HG03342 (cell line): Measurements from ENCODE around the gene AFM.

Experiments used
- ATAC-seq: cut with Tn5 transposase; IDR thresholded peaks from one replicate; pipeline ENCODE4 v1.9.1; 2021; ENCODE audit warnings: mild to moderate bottlenecking, moderate library complexity; ENCODE audit not compliant: unreplicated experiment

Gene AFM, protein sequence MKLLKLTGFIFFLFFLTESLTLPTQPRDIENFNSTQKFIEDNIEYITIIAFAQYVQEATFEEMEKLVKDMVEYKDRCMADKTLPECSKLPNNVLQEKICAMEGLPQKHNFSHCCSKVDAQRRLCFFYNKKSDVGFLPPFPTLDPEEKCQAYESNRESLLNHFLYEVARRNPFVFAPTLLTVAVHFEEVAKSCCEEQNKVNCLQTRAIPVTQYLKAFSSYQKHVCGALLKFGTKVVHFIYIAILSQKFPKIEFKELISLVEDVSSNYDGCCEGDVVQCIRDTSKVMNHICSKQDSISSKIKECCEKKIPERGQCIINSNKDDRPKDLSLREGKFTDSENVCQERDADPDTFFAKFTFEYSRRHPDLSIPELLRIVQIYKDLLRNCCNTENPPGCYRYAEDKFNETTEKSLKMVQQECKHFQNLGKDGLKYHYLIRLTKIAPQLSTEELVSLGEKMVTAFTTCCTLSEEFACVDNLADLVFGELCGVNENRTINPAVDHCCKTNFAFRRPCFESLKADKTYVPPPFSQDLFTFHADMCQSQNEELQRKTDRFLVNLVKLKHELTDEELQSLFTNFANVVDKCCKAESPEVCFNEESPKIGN

DNA sequence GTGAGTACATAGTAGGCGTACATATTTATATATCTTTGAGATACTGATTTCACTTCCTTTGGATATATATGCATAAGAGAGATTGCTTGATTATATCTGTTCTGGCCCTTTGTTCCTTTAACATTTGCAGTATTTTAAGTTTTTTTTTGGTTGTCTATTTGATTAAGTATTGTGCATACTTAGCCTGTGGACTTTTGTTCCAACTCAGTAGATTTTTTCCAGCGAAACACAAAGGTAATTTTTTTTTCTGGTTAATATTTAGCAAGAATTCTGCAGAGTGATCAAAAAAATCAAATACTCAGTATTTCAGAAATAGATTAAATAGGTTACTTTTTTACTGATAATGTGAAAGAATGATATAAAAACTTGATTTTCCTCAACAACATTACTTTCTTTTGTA is at the start of gene AFM:
Gene AFM (plus strand): TSS at position 388 of the 400 bp plus-strand sequence. CDS start 31 bp downstream, outside the sequence.
- no peak for ATAC-seq

DNA sequence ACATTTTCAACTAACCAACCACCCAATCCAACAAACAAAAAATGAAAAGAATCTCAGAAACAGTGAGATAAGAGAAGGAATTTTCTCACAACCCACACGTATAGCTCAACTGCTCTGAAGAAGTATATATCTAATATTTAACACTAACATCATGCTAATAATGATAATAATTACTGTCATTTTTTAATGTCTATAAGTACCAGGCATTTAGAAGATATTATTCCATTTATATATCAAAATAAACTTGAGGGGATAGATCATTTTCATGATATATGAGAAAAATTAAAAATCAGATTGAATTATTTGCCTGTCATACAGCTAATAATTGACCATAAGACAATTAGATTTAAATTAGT is 49.8 kb upstream of the AFM start:
- no peak for ATAC-seq

DNA sequence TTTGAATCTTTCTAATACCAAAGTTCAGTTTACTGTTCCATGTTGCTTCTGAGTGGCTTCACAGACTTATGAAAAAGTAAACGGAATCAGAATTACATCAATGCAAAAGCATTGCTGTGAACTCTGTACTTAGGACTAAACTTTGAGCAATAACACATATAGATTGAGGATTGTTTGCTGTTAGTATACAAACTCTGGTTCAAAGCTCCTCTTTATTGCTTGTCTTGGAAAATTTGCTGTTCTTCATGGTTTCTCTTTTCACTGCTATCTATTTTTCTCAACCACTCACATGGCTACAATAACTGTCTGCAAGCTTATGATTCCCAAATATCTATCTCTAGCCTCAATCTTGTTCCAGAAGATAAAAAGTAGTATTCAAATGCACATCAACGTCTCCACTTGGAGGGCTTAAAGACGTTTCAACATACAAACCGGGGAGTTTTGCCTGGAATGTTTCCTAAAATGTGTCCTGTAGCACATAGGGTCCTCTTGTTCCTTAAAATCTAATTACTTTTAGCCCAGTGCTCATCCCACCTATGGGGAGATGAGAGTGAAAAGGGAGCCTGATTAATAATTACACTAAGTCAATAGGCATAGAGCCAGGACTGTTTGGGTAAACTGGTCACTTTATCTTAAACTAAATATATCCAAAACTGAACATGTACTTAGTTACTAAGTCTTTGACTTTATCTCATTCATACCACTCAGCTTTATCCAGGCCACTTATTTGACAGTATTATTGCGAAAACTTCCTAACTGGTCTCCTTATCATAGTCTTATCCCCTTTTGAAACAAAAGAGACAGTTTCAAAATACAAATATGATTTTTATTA is 49.2 kb upstream of the AFM start:
- ATAC-seq: no peak

DNA sequence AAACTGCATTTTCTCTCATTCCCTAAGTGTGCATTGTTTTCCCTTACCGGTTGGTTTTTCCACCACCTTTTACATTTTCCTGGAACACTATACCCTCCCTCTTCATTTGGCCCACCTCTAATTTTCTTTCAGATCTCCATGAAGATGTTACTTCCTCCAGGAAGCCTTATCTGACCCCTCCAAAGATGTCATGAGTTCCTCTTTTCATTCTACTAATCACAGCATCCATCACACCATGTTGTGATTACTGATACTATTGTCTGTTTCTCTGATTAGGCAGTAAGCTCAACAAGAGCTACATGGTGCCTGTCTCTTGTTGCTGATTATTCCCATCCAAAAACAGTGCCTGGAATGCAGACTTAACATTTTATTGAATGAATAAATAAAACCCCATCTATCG is 48.4 kb upstream of the AFM start:
- ATAC-seq: no peak

DNA sequence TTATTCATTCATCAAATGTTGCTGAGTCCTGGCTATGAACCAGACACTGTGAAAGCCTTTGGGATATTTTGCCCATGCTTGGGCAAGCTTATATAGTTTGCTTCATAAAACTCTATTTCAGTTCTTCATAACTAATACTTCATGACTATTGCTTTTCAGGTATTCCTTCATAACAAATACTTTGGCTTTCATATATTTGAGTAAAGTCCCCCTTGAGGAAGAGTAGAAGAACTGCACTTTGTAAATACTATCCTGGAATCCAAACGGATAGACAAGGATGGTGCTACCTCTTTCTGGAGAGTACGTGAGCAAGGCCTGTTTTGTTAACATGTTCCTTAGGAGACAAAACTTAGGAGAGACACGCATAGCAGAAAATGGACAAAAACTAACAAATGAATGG is 47.2 kb upstream of the AFM start:
- peak; percentile 82 for ATAC-seq

DNA sequence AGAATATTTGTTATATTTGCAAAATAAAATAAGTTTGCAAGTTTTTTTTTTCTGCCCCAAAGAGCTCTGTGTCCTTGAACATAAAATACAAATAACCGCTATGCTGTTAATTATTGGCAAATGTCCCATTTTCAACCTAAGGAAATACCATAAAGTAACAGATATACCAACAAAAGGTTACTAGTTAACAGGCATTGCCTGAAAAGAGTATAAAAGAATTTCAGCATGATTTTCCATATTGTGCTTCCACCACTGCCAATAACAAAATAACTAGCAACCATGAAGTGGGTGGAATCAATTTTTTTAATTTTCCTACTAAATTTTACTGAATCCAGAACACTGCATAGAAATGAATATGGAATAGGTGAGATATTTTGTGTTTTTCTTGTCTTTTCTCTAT is 45.6 kb upstream of the AFM start, which contains the start of gene AFP:
Gene AFP (plus strand): TSS at position 238 of the 400 bp plus-strand sequence. CDS start 42 bp downstream, at position 280.
- ATAC-seq: no peak

DNA sequence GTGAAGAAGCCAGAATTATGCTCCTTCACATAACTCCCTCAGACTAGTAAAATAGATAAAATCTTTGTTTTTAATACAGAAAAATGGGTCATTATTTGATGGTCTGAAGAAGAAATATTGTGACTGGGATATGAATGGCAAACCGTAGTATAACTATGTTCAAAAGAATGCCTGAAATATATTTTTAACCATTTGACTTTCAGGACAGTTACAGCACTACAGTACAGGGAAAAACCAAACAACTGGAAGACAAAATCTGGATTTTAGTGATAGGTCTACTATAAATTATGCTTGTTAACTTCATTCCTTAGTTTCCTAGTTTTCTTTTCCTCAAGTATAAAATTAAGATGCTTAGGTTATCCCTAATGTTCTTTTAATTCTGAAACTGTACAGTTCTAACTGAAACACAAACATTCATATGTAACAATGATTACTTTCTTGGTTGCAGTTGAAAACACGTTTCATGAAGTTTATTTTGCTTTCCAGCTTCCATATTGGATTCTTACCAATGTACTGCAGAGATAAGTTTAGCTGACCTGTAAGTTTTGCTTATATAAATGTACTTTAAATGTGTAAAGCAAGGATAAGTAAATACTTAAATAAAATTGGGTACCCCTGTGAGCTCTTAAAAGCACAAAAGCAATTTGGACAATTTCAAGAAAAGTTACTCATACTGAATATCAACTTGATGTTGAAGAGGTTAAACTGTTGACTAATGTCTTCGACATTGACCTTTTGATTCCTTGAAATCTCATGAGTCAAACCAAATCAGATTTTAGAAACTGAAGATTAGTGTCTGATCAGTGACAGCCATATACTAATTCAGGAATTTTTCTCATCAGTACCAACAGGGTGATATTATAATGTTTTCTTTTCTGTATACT is 44.6 kb upstream of the AFM start:
- ATAC-seq: no peak

DNA sequence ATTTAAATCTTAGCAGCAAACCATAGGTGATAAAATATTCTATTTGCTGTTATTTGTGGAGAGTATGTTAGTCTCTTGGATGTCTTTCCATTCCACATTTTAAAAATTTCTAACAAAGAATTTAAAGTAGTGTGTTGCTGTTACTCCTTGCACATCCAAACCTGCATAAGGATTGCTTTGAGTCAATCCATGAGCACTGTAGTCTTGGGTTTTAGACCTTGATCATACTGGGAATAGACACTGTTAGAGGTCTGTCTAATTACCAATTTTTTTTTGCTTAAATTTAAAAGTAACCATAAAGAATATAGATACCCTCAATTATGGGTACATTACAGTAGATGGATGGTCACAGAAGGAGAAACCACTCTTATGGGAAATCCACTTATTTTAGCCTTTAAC is 44.0 kb upstream of the AFM start:
- no peak for ATAC-seq

DNA sequence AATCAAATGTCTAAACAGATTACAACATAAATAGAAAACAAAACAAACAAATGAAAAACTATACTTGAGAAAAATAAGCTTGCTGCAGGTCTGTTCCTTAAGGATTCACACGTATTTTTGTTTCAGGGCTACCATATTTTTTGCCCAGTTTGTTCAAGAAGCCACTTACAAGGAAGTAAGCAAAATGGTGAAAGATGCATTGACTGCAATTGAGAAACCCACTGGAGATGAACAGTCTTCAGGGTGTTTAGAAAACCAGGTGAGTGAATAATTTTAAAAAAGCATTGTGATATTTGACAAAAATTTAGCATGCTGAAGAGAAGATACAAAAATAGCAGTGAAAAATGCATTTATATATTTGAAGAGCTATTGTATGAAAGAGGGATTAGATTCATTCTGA is 43.5 kb upstream of the AFM start:
- no peak for ATAC-seq

DNA sequence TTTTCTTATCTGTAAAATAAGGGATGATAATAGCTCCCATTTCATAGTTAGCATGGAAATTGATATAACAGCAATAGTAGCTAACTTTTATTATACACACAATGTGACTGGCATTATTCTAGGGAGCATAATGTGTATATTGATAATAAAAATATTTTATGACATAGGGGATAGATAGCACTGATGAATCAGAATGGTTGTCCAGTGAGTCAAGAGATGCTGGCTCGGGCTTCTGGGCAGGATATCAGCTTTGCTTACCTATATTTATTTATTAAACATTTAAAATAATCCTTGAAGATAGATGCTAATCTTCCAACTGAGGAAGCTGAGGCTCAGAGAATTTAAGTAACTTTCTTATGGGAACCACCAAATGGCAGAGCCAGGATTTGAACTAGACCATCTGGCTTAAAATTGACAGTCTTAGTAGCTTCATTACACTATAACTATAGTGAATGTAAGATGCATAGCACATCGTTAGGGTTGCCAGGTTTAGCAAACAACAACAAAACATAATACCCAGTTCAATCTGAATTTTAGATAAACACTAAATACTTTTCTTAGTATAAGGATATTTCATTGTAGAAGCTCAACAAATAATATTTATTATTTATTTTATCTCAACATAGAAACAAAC is 42.8 kb upstream of the AFM start:
- no peak for ATAC-seq

DNA sequence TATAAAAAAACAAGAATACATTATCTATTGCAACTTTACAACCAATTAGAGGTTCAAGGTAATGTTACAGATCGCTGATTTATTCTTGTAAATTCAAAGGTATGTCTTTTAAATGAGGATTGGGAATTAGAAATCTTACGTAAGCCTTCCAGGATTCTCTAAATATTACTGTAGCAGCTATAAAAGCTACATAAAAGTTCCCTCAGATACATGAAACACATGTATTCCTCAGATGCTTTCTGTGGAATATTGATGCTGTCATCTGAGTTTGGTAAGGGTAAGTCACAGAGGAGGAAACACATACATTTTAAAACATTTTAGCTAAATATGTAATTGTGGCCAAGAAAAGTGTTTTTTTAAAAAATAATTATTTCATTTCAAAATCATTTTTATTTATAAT is 42.1 kb upstream of the AFM start:
- ATAC-seq: no peak

DNA sequence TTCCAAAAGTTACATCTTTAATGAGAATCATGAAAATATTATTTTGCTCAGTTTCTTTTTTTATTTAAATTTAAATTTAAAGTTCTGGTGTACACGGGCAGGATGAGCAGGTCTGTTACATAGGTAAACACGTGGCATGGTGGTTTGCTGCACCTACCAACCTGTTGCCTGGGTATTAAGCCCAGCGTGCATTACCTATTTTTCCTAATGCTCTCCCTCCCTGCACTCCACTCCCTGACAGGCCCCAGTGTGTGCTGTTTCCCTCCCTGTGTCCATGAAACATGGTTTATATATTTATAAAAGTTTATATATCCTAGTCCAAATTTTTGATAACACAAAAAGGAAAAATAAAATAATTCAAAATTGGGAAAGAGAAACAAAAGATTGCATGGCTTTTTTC is 41.6 kb upstream of the AFM start:
- ATAC-seq: no peak

DNA sequence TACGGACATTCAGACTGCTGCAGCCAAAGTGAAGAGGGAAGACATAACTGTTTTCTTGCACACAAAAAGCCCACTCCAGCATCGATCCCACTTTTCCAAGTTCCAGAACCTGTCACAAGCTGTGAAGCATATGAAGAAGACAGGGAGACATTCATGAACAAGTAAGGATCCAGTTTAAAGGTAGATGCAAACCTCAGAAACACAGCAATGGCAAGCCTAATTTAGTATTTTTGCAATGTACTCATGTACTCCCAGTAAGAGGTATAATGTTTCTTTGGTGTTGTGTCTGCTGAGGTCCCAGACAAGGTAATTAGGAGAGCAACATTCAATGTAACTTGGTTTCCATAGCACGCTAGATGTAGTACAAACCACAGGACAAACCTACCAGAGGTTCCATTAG is 40.9 kb upstream of the AFM start:
- ATAC-seq: no peak

DNA sequence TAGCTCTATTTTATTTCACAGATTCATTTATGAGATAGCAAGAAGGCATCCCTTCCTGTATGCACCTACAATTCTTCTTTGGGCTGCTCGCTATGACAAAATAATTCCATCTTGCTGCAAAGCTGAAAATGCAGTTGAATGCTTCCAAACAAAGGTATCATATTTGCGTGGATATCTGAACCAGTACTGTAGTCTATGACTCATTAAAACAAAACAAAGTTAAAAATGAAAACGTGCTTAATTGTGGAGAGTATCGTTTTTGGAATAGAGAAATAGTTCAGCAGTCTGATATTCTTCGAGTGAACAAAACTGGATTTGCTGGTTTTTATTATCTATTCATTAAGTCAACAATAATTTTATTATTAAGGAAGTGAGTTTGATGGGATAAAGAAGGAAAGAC is 39.3 kb upstream of the AFM start:
- ATAC-seq: no peak

DNA sequence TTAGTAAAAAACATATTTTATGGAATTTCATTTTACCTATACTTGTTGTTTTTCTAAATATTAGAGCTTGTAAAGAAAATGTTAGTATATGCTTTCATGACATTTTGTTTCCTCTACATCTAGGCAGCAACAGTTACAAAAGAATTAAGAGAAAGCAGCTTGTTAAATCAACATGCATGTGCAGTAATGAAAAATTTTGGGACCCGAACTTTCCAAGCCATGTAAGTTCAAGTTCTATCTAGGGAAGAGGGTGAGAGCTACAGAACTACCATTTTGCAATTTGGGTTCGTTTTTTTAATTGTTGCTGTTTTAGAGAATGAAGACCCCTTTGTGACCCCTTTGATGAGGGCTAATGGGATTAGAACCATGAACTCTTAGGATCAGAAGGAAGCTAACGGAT is 38.3 kb upstream of the AFM start:
- no peak for ATAC-seq

DNA sequence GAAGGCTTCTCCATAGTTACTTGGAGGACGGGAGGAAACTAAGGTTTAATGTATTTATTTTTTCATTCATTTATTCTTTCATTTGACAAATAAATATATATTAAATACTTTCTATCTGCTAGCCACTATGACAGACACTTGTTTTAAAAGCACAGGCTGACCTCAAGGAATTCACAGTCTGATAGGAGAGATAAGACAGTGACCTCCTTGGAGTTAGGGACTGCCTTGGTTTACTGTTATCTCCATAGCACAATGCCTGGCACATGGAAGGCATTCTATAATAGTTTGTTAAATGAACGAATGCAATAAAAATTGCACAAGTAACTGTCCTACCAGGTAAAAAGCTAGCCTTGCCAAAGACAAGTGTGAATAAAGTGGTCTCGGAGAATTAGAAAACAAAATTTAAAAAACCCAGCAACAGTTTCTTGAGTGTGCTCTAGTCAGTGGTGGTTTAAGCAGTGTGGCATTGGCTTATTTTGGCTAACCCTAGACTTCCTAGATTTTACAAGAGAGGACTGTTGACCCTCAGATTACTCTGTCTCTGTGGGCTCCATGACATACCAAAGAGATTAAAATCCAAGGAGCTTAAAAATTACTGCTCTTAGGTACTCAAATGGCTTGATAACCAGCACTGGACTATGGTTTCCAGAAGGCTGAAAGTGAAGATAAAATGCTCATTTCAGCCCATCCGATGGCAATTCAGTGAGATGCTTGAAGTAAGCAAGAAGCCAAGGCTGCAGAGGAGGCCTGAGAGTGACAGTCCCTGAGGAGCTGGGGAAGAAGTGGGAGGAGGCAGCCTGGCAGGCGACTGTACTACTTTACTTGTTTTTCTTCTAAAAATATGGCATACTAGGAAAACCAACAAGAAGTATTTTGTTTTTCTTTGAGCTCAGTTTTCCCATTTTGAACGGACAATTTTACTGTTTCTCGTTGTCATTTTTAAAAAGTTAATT is 35.9 kb upstream of the AFM start:
- no peak for ATAC-seq

DNA sequence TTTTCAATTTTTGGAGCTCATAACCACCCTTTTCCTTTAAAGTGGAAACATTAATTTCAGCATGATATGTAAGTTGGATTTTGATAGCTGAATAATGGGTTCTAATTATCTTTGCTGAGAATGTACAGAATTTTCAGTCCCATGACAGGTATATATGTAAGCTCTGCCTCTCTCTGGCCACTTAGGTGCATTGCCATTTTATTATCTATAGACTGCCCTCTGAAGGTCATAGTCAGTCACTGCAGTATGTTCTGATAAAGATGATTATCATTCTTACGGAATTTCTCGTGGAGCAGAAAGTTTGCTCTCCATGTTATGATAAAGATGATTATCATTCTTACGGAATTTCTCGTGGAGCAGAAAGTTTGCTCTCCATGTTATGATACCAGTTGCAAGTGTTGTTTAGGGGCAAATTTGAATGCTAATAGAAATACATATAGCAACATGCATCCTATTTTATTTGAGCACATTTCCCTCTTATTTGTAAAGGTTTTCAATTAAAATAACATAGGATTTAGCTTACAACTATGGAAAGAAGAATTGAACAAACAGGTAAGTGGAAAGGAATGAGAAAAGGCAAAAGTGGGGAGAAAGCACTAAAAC is 35.1 kb upstream of the AFM start:
- ATAC-seq: peak; percentile 100

DNA sequence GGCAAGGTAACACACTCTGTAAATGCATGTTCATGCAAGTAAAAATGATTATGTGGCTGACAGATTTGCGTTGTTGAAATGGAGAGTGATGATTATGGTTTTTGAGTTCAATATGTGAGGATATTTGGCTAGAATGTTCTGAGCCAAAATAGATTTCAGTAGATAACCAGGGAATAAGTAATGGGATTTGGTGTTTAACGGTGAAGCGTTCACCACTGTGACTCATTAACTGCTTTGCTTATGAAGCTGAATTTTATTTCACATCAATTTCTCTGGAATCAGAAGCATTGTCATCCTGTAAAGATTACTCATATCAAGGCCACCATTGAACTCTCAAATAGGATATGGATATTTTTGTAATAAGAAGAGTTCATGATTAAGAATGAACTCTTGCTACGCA is 33.9 kb upstream of the AFM start:
- ATAC-seq: no peak
